ENCODE results near the gene DCAF12.

The DCAF12 gene

DNA sequence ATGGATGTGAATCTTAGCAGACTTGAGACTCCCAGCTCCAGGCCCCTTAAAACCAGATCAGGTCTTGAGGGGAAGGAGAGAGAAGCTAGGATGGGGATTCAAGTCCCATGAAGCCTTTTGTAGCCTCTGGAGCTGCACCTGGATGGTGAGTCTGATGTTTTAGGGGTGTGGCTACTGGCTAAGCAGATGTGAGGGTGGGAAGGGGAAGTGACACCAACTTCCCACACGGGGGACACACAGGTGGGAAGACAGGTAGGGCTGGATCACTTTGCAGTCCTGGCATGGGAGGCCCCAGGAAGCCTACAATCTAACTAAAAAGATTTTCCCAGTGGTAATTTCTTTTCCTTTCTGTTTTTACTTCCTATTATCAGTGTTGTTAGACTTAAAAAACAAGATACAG lies 39.1 kb downstream of the DCAF12 start:
- no peak overlapping the region for H3K4me3 ChIP-seq (ENCODE audit: low read depth, low read length)
- no peak for DNase-seq (ENCODE audit: low read depth)
- TF ChIP-seq, protein P1, sequence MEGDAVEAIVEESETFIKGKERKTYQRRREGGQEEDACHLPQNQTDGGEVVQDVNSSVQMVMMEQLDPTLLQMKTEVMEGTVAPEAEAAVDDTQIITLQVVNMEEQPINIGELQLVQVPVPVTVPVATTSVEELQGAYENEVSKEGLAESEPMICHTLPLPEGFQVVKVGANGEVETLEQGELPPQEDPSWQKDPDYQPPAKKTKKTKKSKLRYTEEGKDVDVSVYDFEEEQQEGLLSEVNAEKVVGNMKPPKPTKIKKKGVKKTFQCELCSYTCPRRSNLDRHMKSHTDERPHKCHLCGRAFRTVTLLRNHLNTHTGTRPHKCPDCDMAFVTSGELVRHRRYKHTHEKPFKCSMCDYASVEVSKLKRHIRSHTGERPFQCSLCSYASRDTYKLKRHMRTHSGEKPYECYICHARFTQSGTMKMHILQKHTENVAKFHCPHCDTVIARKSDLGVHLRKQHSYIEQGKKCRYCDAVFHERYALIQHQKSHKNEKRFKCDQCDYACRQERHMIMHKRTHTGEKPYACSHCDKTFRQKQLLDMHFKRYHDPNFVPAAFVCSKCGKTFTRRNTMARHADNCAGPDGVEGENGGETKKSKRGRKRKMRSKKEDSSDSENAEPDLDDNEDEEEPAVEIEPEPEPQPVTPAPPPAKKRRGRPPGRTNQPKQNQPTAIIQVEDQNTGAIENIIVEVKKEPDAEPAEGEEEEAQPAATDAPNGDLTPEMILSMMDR (conservative IDR thresholded peaks at IDR 0.05; ENCODE audit: low read depth, low read length): no peak

DNA sequence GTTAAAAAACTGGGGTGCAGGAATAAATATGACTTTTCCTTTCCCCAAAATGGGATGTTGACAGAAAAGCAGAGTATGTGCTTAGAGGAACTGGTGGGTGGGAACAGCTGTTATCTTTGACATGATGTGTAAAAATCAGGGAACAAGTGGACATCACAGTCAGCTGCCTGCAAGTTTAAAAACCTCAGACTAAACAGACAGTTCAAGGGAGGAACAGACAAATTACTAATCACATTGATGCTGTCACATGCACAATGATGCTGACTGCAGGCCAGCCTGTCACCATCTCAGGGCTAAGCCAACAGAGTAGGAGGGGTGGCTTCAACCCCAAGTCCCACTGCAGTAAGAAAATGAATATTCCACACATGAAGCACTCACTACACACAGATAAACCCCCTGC lies 39.6 kb downstream of the DCAF12 start:
- TF ChIP-seq, protein P1 (conservative IDR thresholded peaks at IDR 0.05; ENCODE audit: low read depth, low read length): no peak

DNA sequence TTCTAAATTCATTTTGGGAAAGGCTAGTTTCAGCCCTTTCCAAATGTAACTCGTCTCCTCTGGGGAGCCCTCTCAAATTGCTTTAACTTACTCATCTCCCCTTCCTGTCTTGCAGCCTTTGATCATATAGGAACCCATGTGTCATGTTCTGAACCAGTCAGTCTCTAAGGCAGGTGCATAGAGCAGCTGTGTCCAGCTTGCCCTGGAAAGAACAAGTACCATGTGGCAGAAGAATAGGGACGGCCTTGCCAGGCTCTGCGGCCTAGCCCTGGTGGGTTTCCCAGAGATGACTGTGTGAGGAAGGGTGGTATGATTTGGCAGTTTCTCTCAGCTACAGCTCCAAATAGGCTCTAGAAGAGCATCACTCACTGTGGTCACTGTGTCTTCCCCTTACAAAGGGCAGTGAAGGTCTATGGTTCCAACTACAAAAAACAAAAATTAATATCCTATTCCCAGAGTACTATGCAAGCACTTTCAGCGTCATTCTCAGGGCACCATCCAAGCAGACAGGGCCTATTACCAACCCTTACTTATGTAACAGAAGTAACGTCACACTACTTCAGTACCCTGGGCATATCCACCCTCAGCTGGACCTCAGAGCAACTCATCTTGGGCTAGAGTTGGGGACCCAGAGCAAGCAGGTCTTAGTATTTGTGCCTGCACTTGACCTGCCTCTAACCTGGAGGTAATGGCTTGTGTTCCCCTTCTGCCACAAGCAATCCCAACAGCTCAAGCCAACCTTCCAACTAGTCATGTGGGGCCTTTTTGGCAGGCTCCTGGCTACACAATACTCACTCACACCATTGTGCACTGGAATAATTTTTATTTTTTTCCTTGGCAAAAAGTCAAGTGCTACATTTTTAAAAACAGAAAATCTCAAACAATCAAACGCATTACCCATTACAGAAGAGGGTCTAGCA lies 40.7 kb downstream of the DCAF12 start:
- no peak for DNase-seq (ENCODE audit: low read depth)
- TF ChIP-seq, protein P1 (conservative IDR thresholded peaks at IDR 0.05; ENCODE audit: low read depth, low read length): no peak
- H3K4me3 ChIP-seq (ENCODE audit: low read depth, low read length): no peak overlapping the region

More for the DNA sequence above, 39.6 kb downstream of the DCAF12 start:
- DNase-seq (ENCODE audit: low read depth): no peak
- H3K4me3 ChIP-seq (ENCODE audit: low read depth, low read length): no peak overlapping the region

GRCh38 chr9:34084562-34084961 lies 41.9 kb downstream of the DCAF12 start:
- peak; percentile 40 for DNase-seq (ENCODE audit: low read depth)
- H3K4me3 ChIP-seq (ENCODE audit: low read depth, low read length): no peak overlapping the region
- TF ChIP-seq, protein P1 (conservative IDR thresholded peaks at IDR 0.05; ENCODE audit: low read depth, low read length): no peak

DNA sequence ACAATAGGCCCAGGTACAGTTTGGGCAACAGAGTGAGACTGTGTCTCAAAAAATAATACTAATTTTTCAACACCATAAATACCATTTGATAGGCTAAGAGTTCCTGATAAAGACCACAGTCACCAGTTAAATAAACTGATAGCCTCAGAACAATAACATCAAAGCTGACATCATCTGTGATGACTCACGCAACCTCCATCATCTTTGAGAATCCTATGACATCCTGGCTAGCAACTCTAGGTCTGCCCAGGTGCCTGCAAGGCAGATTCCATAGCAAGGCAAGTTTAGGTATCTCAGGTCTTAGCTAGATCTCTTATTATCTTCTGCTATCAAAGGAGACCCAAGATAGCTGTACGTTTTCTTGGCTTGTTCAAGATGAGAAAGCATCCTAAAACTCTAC lies 47.3 kb downstream of the DCAF12 start:
- no peak overlapping the region for H3K4me3 ChIP-seq (ENCODE audit: low read depth, low read length)
- TF ChIP-seq, protein P1 (conservative IDR thresholded peaks at IDR 0.05; ENCODE audit: low read depth, low read length): no peak
- peak; percentile 46 for DNase-seq (ENCODE audit: low read depth)

DNA sequence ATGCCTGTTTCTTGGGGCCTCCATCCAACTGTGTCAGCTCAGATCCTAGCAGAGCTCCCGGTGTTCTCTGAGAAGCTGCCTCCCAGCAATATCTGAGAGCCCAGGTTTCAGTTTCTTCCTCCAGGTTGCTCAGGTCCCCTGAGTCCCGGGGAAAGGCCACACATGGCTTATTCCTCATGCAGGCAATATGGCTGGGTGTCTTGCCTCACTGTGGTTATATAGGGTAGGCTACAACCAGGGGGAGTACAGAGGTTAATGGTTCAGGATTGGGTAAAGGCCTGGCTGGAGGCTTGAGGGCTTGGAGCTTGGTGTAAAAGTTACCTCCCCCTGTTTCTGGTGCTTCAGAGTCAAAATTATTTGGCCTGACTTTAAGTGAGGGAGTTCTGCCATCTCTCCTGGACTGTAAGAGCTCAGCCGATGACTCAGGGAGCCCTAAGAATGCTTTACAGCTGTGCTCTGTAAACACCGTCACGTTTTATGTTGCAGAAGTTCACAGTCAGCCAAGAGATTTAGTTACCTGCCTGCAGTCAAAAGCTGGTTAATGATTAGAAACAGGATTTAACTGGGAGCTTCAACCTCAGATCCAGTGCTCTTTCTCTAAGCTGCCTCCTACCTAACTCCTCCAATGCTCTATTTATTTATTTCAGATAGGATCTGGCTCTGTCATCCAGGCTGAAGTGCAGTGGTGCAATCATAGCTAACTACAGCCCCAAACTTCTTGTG lies 53.5 kb downstream of the DCAF12 start:
- peak; percentile 92 for DNase-seq (ENCODE audit: low read depth)
- H3K4me3 ChIP-seq (ENCODE audit: low read depth, low read length): no peak overlapping the region
- TF ChIP-seq, protein P1 (conservative IDR thresholded peaks at IDR 0.05; ENCODE audit: low read depth, low read length): no peak
